ENCODE data around the gene IKBIP. TPM values are rescaled to one million over a fixed set of nuclear protein-coding genes. Genes with fewer than 3 reads are reported as not detected.

Gene IKBIP
- total and polyA plus RNA-seq, 9 of the 15 experiments (the other 6 are each of a cell fraction or from before 2014, with no cell fraction given): 3.3 to 19.5 (median 14.9) TPM

DNA sequence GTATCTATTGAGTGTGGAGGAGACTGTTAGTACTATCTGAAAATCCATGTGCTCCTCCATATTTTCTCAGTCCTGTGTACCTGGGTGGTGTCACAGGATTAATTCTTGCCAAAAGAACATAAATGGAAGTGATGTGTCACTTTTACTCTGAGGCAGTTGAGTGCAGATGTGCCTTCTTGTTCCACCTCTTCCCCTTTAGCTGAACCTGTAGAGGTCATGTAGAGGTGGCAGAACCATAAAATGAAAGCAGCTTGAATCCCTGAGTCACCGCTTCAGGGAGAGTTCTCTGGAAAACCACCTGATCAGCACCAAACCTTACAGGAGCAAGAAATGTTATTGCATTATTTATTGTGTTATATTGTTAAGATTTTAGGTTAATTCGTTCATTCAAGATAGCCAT is 65.8 kb downstream of the IKBIP start (continued):
- TF ChIP-seq, protein P1, sequence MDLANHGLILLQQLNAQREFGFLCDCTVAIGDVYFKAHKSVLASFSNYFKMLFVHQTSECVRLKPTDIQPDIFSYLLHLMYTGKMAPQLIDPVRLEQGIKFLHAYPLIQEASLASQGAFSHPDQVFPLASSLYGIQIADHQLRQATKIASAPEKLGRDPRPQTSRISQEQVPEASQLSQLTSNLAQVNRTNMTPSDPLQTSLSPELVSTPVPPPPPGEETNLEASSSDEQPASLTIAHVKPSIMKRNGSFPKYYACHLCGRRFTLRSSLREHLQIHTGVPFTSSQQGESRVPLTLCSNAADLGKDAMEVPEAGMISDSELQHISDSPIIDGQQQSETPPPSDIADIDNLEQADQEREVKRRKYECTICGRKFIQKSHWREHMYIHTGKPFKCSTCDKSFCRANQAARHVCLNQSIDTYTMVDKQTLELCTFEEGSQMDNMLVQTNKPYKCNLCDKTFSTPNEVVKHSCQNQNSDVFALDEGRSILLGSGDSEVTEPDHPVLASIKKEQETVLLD (IDR thresholded peaks at IDR 0.05): peak; percentile 43; the same call in 1 of the 2 replicates
- TF ChIP-seq RBM25 (IDR thresholded peaks at IDR 0.05; ENCODE audit: low read depth, low read length, severe bottlenecking) (no peak), NCOA6 (IDR thresholded peaks at IDR 0.05) (0 out of 2 replicates have a peak, but pooled peaks have one; percentile 22), CBX3 (IDR thresholded peaks at IDR 0.05; ENCODE audit: borderline replicate concordance in 1 of 2, low read length in 2 of 2) (no peak; a peak in 1 of 3 replicates), SMARCB1 (IDR thresholded peaks at IDR 0.05; ENCODE audit: insufficient read length, low read depth) (no peak), RBM22 (IDR thresholded peaks at IDR 0.05; ENCODE audit: low read depth, low read length, poor library complexity, severe bottlenecking) (no peak), TOE1 (IDR thresholded peaks at IDR 0.05; ENCODE audit: borderline replicate concordance) (no peak), TOE1 (CRISPR knock-in tag; IDR thresholded peaks at IDR 0.05; ENCODE audit: borderline replicate concordance, low read depth) (no peak), BRD4 (IDR thresholded peaks at IDR 0.05) (no peak), ZNF77 (CRISPR knock-in tag; IDR thresholded peaks at IDR 0.05) (no peak), MYC (IDR thresholded peaks at IDR 0.05; ENCODE audit: low read depth, low read length) (0 out of 2 replicates have a peak, but pooled peaks have one; percentile 44), MYC (CRISPR knock-in tag; IDR thresholded peaks at IDR 0.05; ENCODE audit: borderline replicate concordance, low read depth) (no peak), ZNF24 (IDR thresholded peaks at IDR 0.05) (no peak), SRSF9 (IDR thresholded peaks at IDR 0.05; ENCODE audit: borderline replicate concordance, low read depth, low read length) (no peak), SREBF2 (CRISPR knock-in tag; IDR thresholded peaks at IDR 0.05) (no peak), BACH1 (tag; IDR thresholded peaks at IDR 0.05) (peak; percentile 68; the same call in 1 of the 2 replicates)
- TF ChIP-seq, protein P2, sequence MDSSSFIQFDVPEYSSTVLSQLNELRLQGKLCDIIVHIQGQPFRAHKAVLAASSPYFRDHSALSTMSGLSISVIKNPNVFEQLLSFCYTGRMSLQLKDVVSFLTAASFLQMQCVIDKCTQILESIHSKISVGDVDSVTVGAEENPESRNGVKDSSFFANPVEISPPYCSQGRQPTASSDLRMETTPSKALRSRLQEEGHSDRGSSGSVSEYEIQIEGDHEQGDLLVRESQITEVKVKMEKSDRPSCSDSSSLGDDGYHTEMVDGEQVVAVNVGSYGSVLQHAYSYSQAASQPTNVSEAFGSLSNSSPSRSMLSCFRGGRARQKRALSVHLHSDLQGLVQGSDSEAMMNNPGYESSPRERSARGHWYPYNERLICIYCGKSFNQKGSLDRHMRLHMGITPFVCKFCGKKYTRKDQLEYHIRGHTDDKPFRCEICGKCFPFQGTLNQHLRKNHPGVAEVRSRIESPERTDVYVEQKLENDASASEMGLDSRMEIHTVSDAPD (CRISPR knock-in tag; IDR thresholded peaks at IDR 0.05): no peak
- TF ChIP-seq, protein P3, sequence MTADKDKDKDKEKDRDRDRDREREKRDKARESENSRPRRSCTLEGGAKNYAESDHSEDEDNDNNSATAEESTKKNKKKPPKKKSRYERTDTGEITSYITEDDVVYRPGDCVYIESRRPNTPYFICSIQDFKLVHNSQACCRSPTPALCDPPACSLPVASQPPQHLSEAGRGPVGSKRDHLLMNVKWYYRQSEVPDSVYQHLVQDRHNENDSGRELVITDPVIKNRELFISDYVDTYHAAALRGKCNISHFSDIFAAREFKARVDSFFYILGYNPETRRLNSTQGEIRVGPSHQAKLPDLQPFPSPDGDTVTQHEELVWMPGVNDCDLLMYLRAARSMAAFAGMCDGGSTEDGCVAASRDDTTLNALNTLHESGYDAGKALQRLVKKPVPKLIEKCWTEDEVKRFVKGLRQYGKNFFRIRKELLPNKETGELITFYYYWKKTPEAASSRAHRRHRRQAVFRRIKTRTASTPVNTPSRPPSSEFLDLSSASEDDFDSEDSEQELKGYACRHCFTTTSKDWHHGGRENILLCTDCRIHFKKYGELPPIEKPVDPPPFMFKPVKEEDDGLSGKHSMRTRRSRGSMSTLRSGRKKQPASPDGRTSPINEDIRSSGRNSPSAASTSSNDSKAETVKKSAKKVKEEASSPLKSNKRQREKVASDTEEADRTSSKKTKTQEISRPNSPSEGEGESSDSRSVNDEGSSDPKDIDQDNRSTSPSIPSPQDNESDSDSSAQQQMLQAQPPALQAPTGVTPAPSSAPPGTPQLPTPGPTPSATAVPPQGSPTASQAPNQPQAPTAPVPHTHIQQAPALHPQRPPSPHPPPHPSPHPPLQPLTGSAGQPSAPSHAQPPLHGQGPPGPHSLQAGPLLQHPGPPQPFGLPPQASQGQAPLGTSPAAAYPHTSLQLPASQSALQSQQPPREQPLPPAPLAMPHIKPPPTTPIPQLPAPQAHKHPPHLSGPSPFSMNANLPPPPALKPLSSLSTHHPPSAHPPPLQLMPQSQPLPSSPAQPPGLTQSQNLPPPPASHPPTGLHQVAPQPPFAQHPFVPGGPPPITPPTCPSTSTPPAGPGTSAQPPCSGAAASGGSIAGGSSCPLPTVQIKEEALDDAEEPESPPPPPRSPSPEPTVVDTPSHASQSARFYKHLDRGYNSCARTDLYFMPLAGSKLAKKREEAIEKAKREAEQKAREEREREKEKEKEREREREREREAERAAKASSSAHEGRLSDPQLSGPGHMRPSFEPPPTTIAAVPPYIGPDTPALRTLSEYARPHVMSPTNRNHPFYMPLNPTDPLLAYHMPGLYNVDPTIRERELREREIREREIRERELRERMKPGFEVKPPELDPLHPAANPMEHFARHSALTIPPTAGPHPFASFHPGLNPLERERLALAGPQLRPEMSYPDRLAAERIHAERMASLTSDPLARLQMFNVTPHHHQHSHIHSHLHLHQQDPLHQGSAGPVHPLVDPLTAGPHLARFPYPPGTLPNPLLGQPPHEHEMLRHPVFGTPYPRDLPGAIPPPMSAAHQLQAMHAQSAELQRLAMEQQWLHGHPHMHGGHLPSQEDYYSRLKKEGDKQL (CRISPR knock-in tag; IDR thresholded peaks at IDR 0.05; ENCODE audit: borderline replicate concordance): no peak
- TF ChIP-seq, protein P4, sequence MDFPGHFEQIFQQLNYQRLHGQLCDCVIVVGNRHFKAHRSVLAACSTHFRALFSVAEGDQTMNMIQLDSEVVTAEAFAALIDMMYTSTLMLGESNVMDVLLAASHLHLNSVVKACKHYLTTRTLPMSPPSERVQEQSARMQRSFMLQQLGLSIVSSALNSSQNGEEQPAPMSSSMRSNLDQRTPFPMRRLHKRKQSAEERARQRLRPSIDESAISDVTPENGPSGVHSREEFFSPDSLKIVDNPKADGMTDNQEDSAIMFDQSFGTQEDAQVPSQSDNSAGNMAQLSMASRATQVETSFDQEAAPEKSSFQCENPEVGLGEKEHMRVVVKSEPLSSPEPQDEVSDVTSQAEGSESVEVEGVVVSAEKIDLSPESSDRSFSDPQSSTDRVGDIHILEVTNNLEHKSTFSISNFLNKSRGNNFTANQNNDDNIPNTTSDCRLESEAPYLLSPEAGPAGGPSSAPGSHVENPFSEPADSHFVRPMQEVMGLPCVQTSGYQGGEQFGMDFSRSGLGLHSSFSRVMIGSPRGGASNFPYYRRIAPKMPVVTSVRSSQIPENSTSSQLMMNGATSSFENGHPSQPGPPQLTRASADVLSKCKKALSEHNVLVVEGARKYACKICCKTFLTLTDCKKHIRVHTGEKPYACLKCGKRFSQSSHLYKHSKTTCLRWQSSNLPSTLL (IDR thresholded peaks at IDR 0.05): no peak

Measured in K562 (cell line).